SJCRH30 (cell line): ENCODE measurements around the gene DDB1. TPM values are rescaled to one million over a fixed set of nuclear protein-coding genes. Genes with fewer than 3 reads are reported as not detected.

Experiments used
- DNase-seq, 2 experiments: peaks; one replicate each; pipeline ENCODE4 v3.0.0-alpha.2; 2015 to 2020
- H3K27ac ChIP-seq: fragments of 250-450 bp; sonication (Bioruptor Pico); 2 replicates; pipeline ENCODE4 v1.5.1; 2020; ENCODE audit warnings: mild to moderate bottlenecking, moderate library complexity
- H3K27me3 ChIP-seq: fragments of 250-450 bp; sonication (Bioruptor Pico); 2 replicates; pipeline ENCODE4 v1.5.1; 2020; ENCODE audit warnings: mild to moderate bottlenecking, moderate library complexity
- H3K36me3 ChIP-seq: fragments of 250-450 bp; sonication (Bioruptor Pico); 2 replicates; pipeline ENCODE4 v1.5.1; 2020; ENCODE audit warnings: mild to moderate bottlenecking, moderate library complexity
- H3K4me1 ChIP-seq: fragments of 250-450 bp; sonication (Bioruptor Pico); 2 replicates; pipeline ENCODE4 v1.5.1; 2020; ENCODE audit warnings: mild to moderate bottlenecking, moderate library complexity
- H3K4me3 ChIP-seq: fragments of 250-450 bp; sonication (Bioruptor Pico); 2 replicates; pipeline ENCODE4 v1.5.1; 2020; ENCODE audit warnings: mild to moderate bottlenecking, moderate library complexity
- H3K9me3 ChIP-seq: fragments of 250-450 bp; sonication (Bioruptor Pico); replicated peaks from 2 replicates; pipeline ENCODE4 v1.5.1; 2020; ENCODE audit warnings: mild to moderate bottlenecking, moderate library complexity
- total RNA-seq: library from RNA; depleted of rRNA; stranded (reverse); fragments of >200 nt; shearing (Covaris generic); gene quantifications from 2 replicates; pipeline ENCODE4 v1.2.3, GENCODE V29; 2014

DDB1 gene
- total RNA-seq, 1 experiment from 2014 or later: 209 TPM

DNA sequence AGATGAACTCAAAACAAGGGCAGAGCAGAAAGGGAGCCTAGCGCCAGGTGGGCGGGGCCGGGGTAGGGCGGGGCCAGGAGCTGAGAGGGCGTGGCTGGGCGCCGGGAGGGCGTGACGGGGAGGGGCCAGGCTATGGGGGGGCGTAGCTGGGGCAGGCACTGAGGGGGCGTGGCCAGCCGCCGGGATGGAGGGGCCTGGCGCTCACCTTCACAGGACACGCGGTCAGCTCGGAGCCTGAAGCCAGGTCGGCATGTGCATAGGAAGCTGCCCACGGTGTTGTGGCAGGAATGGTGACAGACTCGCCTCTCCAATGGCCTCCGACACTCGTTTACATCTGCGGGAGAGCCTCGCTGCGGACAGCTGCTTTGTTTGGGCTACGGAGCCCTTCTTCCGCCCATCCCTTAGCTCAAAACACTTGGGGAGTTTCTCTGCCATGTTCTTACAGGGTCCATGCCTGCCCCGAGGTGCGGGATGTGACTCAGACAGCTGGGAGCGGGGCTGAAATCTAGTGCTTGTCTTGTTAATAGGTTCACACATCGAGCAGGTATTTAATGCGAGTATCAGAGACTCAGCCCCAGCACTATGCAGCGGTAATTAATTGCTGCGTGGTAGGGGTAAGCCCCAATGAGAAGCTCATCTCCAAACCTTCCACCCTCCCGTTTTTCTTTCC is 51.2 kb downstream of the DDB1 start:
- no peaks in the 10 kb centered on the region for H3K4me1 ChIP-seq
- no peak overlapping the region for H3K4me3 ChIP-seq
- H3K36me3 ChIP-seq: no peaks in the 10 kb centered on the region
- H3K9me3 ChIP-seq: no peaks in the 10 kb centered on the region
- no peaks in the 10 kb centered on the region for H3K27me3 ChIP-seq
- DNase-seq: peak in 1 of 2 experiments; percentile 10
- no peak overlapping the region for H3K27ac ChIP-seq

DNA sequence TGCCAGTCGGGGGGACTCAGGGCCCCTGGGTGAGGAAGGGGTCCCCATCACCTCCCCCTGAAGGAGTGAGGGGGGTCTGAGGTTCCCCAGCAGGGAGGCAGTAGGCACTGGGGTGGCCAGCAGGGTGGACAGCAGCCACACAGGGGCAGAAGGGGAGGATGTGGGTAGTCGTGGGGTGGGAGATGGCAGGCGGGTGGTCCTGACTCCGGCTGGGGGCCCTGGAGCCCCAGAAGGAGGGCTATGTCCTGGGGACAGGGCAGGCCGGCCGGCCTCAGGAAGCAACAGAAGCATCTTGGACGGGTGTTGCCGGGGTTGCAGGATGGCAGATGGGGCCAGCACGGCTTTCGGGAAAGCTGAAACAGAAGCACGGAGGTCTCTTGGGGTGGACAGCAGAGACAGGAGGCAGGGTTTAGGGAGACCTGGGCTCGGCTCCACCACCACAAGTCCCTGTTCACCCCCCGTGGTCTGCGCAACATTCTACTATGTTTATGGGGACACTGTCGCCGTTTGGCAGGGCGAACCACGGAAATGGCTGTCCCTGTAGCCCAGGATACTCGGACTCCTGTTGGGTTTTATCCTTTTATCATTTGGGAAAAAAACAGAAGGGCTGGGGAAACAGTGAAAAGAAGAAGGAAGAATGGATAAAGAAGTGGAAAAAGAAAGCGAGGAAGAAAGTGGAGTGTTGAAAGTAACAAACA is 51.9 kb downstream of the DDB1 start:
- Histone ChIP-seq H3K27me3 (no peaks in the 10 kb centered on the region), H3K4me1 (no peaks in the 10 kb centered on the region), H3K9me3 (no peaks in the 10 kb centered on the region), H3K4me3 (no peak overlapping the region), H3K36me3 (no peaks in the 10 kb centered on the region), H3K27ac (no peak overlapping the region)
- DNase-seq: no peak

DNA sequence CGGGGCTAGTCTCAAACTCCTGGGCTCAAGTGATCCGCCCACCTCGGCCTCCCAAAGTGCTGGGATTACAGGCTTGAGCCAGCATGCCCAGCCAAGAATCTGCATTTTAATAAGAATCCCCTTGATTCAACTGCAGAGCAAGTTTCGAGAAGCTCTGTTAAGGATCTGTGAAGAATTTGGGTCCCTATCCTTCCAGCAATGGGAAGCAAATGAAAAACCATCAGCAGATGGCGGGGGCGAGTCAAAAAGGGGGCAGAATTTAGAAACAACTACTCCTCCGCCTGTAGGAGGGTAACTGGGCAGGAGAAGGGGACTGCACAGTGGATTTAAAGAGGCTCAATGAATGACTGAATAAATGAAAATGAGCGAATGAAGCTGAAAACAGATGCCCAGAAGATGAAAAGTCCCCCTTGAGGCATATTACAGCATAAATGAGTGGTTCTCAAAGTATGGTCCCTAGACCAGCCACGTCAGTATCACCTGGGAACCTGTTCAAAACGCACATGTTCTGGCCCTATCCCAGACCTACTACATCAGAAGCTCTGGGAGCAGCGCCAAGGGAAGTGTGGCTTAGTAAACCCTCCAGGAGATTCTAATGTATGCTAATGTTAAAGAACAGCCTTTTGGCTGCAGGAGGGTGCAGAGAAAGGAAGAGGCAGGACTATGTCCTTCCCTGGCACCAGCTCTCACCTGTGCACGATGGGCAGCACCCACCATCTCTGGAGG is 52.8 kb downstream of the DDB1 start:
- no peaks in the 10 kb centered on the region for H3K27me3 ChIP-seq
- H3K27ac ChIP-seq: no peak overlapping the region
- DNase-seq: no peak
- H3K9me3 ChIP-seq: no peaks in the 10 kb centered on the region
- no peaks in the 10 kb centered on the region for H3K4me1 ChIP-seq
- no peaks in the 10 kb centered on the region for H3K36me3 ChIP-seq
- H3K4me3 ChIP-seq: no peak overlapping the region

DNA sequence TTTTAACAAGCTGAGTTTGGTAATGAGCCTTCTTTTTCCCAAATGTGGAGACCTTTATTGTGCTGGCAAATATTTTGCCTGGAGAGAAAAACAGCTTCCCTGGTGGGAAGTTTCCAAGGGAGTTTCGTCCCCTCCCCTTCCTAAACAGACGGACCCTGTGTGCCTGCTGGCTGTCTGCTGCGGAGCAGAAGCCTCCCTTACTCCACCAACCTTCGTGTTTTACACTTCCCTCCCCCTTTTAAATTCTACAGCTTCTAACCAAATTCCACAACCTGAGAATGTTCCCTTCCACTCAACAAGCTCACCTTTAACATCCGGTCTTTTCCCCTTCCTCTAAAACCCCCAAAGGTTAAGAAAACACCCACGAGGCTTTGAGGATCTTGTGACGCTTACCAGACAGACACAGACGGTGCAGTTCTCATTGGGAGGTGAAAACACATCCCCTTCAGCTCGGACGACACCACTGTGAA is 54.9 kb downstream of the DDB1 start:
- DNase-seq: no peak
- Histone ChIP-seq H3K9me3 (no peaks in the 10 kb centered on the region), H3K27me3 (no peaks in the 10 kb centered on the region), H3K4me1 (no peaks in the 10 kb centered on the region), H3K4me3 (no peak overlapping the region), H3K36me3 (no peaks in the 10 kb centered on the region), H3K27ac (no peak overlapping the region)

DNA sequence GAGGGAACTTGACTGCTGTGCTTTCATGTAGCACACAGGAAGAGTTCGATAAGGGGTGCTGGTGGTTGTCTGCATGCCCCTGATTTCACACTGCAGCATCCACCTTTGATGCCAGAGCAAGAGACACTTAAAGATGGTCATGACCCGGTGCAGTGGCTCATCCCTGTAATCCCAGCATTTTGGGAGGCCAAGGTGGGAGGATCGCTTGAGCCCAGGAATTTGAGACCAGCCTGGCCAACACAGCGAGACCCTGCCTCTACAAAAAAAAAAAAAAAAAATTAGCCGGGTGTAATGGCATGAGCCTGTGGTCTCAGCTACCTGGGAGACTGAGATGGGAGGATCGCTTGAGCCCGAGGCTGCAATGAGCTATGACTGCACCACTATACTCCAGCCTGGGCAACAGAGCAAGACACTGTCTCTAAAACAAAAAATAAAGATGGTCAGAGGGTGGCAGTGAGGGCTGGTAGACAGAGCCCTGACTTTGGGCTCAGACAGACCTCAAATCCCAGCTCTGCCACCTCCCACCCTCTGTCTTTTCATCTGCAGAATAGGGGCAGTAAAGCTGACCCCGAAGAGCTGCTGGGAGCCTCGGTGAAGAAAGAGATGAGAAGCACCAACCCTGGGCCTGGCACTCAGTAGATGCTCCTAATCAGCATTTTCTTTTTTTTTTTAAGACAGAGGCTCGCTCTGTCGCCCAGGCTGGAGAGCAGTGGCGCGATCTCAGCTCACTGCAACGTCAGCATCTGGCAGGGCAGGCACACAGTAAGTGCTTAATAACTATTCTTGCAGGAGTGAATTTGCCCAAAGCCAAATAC is 55.5 kb downstream of the DDB1 start:
- no peak overlapping the region for H3K4me3 ChIP-seq
- no peak for DNase-seq
- no peaks in the 10 kb centered on the region for H3K36me3 ChIP-seq
- no peak overlapping the region for H3K27ac ChIP-seq
- no peaks in the 10 kb centered on the region for H3K27me3 ChIP-seq
- H3K4me1 ChIP-seq: no peaks in the 10 kb centered on the region
- H3K9me3 ChIP-seq: no peaks in the 10 kb centered on the region

DNA sequence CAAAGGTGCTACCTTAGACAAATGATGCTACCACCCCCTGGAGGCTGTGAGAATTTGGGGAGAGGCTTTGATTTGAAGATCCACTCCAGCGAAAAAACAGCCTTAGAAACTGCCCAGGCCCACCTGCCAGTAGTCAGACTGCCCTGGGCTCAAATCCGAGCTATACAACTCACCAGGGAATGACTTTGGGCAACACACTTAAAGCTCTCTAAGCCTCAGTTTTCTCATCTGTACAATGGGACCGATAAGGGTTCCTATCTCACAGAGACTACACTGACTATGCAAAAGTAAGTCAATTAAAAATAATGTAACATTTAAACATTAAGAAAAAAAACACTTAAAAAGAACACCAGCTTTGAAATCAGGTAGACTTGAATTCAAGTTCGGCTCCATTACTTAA is 57.7 kb downstream of the DDB1 start:
- no peaks in the 10 kb centered on the region for H3K9me3 ChIP-seq
- H3K4me3 ChIP-seq: no peak overlapping the region
- H3K27ac ChIP-seq: no peak overlapping the region
- H3K4me1 ChIP-seq: no peaks in the 10 kb centered on the region
- DNase-seq: no peak
- H3K27me3 ChIP-seq: no peaks in the 10 kb centered on the region
- no peaks in the 10 kb centered on the region for H3K36me3 ChIP-seq

DNA sequence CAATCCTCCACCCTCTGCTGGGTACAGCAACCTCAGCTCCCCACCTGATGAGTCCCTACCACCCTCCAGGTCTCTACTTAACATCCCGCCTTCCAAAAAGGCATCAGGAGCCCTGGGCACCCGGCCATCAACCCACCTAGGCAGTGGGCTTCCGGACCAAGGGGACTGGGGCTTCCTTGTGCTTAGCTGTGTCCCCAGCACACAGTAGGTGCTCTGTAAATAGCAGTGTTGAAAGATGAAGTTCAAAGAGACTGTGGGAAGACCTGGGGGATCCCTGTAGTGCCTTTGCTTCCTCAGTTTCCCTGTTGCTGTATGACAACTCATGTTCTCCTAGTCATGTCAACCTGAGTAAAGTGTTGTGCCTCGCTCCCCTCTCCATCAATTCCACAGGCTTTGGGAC is 58.8 kb downstream of the DDB1 start:
- Histone ChIP-seq H3K27me3 (no peaks in the 10 kb centered on the region), H3K36me3 (no peaks in the 10 kb centered on the region), H3K9me3 (no peaks in the 10 kb centered on the region), H3K27ac (no peak overlapping the region), H3K4me1 (no peaks in the 10 kb centered on the region), H3K4me3 (no peak overlapping the region)
- no peak for DNase-seq

DNA sequence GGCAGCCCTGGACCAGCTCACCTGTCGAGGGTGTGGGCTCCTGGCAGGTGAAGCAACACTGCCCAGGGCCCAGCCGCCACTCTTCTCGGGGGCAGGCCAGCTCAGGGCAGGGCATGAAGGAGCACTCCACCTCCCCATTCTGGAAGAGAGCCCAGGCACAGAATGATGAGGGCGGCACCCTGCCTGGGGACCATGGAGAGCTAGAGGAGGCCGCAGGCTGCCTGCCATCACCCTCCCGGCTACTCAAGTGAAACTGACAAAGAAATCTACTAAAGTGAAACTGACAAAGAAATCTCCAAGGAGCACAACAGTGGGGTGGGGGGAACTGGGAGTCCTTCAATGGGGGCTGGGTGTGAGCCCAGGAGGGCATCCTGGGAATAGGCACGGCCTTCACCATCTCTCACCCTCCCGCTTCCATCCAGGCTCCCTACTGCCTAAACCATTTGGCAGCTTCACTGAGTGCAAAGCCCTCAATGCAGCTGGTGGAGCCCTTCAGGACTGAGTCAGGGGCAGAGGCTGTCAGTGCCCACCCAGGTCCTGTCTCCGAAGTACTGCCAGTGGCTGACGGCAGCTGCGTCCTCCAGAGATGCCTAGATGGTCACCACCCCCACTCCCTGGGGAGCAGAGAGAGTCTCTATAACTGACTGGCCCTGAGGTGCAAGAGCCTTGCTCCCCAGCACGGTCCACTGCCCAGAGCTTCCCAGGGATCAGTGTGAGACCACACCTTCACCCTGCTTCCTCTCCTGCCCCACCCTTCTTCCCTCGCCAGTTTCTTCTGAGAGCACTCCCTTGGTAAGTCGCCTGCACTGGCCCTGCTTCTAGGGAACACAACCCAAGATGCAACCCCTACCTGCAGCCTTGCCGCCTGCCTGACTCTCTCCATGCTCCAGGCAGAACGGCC is 59.5 kb downstream of the DDB1 start:
- no peaks in the 10 kb centered on the region for H3K4me1 ChIP-seq
- no peak overlapping the region for H3K27ac ChIP-seq
- no peaks in the 10 kb centered on the region for H3K27me3 ChIP-seq
- no peaks in the 10 kb centered on the region for H3K36me3 ChIP-seq
- no peaks in the 10 kb centered on the region for H3K9me3 ChIP-seq
- DNase-seq: peak; percentile 18 to 22
- no peak overlapping the region for H3K4me3 ChIP-seq

DNA sequence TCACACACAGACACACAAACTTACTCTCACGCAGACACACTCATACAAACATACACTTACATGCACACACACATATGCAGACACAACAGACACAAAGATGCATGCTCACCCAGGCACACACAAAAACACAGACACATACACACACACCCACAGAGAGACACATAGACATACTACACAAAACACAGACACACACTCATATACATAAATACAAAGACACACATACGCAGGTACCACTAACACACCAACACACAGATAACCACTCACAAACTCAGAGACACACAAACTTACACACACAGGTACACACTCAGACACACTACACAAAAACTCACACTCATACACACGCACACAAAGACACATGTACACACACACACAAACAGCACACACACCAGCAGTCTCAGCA is 60.2 kb downstream of the DDB1 start:
- H3K27me3 ChIP-seq: no peaks in the 10 kb centered on the region
- DNase-seq: no peak
- no peaks in the 10 kb centered on the region for H3K9me3 ChIP-seq
- H3K4me1 ChIP-seq: no peaks in the 10 kb centered on the region
- H3K4me3 ChIP-seq: no peak overlapping the region
- H3K36me3 ChIP-seq: no peaks in the 10 kb centered on the region
- H3K27ac ChIP-seq: no peak overlapping the region

DNA sequence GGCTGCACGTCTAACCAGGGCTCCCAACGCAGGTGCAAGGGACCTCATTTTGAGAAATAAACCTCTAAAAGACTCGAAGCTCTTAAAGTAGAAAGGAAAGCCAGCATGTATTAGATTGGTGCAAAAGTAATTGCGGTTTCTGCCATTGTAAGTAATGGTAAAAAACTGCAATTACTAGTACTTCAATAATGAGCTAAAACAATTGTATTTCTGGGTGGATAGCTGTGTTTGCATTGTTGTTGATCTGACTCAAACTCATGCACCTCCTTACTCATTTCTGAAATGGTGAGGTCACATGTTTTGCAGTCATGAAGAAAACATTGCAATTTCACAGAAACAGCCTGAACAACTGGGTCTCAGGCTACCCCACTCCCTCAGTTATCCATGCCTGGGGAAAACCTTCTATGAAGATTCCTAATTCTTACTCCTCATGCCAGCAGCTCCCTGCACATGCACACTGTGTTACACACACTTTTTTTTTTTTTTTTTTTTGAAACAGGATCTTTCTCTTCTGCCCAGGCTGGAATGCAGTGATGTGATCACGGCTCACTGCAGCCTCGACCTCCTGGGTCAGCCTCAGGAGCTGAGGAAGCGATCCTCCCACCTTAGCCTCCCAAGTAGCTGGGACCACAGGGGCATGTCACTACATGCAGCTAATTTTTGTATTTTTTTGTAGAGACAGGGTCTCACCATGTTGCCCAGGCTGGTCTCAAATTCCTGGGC is 62.4 kb downstream of the DDB1 start:
- Histone ChIP-seq H3K9me3 (no peaks in the 10 kb centered on the region), H3K27me3 (no peaks in the 10 kb centered on the region), H3K4me1 (no peaks in the 10 kb centered on the region; the same call in 1 of the 2 replicates), H3K36me3 (no peaks in the 10 kb centered on the region), H3K4me3 (no peak overlapping the region), H3K27ac (no peak overlapping the region)
- DNase-seq: no peak

DNA sequence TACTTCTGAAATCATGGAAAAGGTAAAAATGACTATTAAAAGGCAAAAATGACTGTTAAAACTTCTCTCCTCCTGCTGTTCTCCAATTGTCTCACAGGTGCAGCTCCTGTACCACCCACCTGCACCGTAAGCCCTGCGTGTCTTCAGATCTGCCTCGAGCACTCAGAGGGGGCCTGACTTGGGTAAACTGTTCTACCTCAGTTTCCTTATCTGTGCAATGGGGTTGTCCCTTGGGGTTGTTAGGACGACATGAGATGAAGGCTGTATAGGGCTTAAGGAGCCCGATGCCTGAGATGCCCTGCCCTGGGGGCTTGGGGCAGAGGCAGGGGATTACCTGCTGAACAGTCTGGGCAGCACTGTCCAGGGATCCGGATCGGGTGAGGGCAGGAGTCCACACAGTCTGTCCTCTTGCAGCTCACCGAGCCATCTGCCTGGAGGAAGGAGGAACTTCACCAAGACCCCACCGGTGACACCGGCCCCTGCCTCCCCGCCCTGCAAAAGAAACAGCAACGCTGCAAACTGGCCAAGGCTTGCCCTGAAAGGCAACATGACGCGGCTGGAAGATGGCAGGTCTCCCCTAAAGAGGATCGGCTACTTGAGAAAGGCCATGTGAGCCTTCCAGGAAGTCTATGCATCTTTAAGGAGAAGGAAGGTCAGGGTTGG is 64.2 kb downstream of the DDB1 start:
- no peaks in the 10 kb centered on the region for H3K9me3 ChIP-seq
- H3K27me3 ChIP-seq: no peaks in the 10 kb centered on the region
- no peak overlapping the region for H3K27ac ChIP-seq
- no peaks in the 10 kb centered on the region for H3K36me3 ChIP-seq
- no peak overlapping the region for H3K4me3 ChIP-seq
- H3K4me1 ChIP-seq: no peaks in the 10 kb centered on the region; the same call in 1 of the 2 replicates
- no peak for DNase-seq

DNA sequence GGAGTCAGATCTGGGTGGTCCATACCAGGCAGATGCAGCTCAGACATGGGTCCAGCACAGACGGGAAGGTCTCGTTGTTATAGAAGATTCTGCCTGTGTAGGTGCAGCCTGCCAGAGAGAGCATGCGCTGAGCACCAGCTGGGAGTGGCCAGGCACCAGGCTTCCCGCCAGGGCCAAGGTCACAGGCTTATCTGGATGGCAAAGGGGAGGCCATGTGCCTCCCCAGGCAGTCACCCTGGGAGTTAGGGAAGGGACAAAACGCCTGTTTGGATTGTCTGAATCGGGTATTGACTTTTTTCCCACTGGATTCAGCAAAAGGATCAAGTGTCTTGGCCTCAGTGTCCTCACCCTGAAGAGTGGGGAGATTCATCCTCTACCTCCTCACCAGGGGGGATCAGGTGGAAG is 65.5 kb downstream of the DDB1 start:
- Histone ChIP-seq H3K9me3 (no peaks in the 10 kb centered on the region), H3K4me3 (no peak overlapping the region), H3K27me3 (no peaks in the 10 kb centered on the region), H3K4me1 (no peaks in the 10 kb centered on the region; the same call in 1 of the 2 replicates), H3K27ac (no peak overlapping the region), H3K36me3 (no peaks in the 10 kb centered on the region)
- no peak for DNase-seq

DNA sequence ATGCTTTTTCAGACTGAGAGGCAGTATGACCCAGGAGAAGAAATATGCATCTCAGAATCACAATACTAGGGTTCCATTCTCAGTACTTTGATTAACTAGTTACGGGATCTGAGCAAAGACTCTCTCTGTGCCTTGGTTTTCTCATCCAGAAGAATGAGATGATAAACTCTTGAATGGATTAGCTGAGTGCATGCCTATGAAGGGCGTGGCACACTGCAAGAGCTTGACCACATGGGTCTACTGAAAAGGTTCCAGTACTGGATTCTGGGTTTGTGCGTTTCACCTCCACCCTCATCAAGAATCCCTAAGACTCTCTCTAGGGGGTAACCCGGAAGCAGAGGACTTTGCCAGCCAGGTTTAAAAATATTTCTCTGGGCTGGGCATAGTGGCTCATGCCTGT is 66.3 kb downstream of the DDB1 start:
- Histone ChIP-seq H3K4me3 (no peak overlapping the region), H3K27ac (no peak overlapping the region), H3K36me3 (no peaks in the 10 kb centered on the region), H3K4me1 (no peaks in the 10 kb centered on the region; the same call in 1 of the 2 replicates), H3K27me3 (no peaks in the 10 kb centered on the region), H3K9me3 (no peaks in the 10 kb centered on the region)
- DNase-seq: no peak
